HAP-1 (cell line): ENCODE data around the gene FAM24A.
A peak's percentile ranks its signal among the peaks of the same experiment; 100 is the strongest.
"Not testable (repeated sequence)": the region's sequence is repeated elsewhere in the genome, so short reads cannot be mapped to it uniquely, and the experiment has no call there.

Experiments
- DNase-seq, 2 experiments: peaks; one replicate each; pipeline ENCODE4 v3.0.0-alpha.2; 2016 to 2020; ENCODE audit warnings: low spot score in 2 of 2
- H3K27me3 ChIP-seq: fragments of 250-450 bp; sonication (Bioruptor Pico); 2 replicates; pipeline ENCODE4 v1.5.1; 2020; ENCODE audit warnings: low read depth, mild to moderate bottlenecking, moderate library complexity
- H3K36me3 ChIP-seq: fragments of 250-450 bp; sonication (Bioruptor Pico); replicated peaks from 2 replicates; pipeline ENCODE4 v1.5.1; 2020; ENCODE audit warnings: mild to moderate bottlenecking
- H3K4me1 ChIP-seq: fragments of 250-450 bp; sonication (Bioruptor Pico); 2 replicates; pipeline ENCODE4 v1.5.1; 2020; ENCODE audit warnings: mild to moderate bottlenecking
- H3K4me3 ChIP-seq: fragments of 250-450 bp; sonication (Bioruptor Pico); 2 replicates; pipeline ENCODE4 v1.5.1; 2020; ENCODE audit warnings: mild to moderate bottlenecking, moderate library complexity
- H3K9me3 ChIP-seq: fragments of 250-450 bp; sonication (Bioruptor Pico); 2 replicates; pipeline ENCODE4 v1.5.1; 2020; ENCODE audit warnings: mild to moderate bottlenecking, moderate library complexity
- in situ Hi-C: fragments of 300-500 bp; cut with MboI; formaldehyde crosslinking; loops from 3 replicates; pipeline ENCODE4 v1.14.3; 2020; ENCODE audit warnings: low sequenced_read_pairs, inconsistent platforms, mixed read lengths

Gene FAM24A

GRCh38 chr10:122879339-122880273, 30.8 kb upstream of the FAM24A start, which contains the start of gene FAM24B:
TSS of gene FAM24B (minus strand) at chr10:122879581. CDS start at chr10:122850515, 29,066 bp downstream.
- Histone ChIP-seq H3K36me3 (no peaks in the 10 kb centered on the region), H3K27me3 (peaks cover 7% of the 10 kb centered on the region; the same call in 1 of the 2 replicates), H3K4me1 (peaks cover 3% of the 10 kb centered on the region; the same call in 1 of the 2 replicates), H3K4me3 (no peak within 1 kb of the TSS), H3K9me3 (no peaks in the 10 kb centered on the region)
- in situ Hi-C loops, result no loop called here
- no peak for DNase-seq

- Histone ChIP-seq H3K4me1 (no peaks in the 10 kb centered on the region), H3K36me3 (no peaks in the 10 kb centered on the region), H3K4me3 (no peak overlapping the region), H3K9me3 (no peaks in the 10 kb centered on the region), H3K27me3 (0 out of 2 replicates have a peak, but pooled peaks cover 4% of the 10 kb centered on the region)
- no peak for DNase-seq
- in situ Hi-C loops, result no loop called here
These were observed 27.6 kb upstream of the FAM24A start for GRCh38 chr10:122882766-122883165.

GRCh38 chr10:122884166-122884565, 26.2 kb upstream of the FAM24A start:
- H3K36me3 ChIP-seq, result no peaks in the 10 kb centered on the region
- no peak for DNase-seq

GRCh38 chr10:122894261-122894944, 16.0 kb upstream of the FAM24A start:
- in situ Hi-C loops, result no loop called here
- H3K4me1 ChIP-seq, result no peaks in the 10 kb centered on the region
- DNase-seq, result no peak
- H3K9me3 ChIP-seq, result no peaks in the 10 kb centered on the region
- H3K27me3 ChIP-seq, result no peaks in the 10 kb centered on the region
- H3K4me3 ChIP-seq, result no peak overlapping the region
- no peaks in the 10 kb centered on the region for H3K36me3 ChIP-seq

More at GRCh38 chr10:122884166-122884565, 26.2 kb upstream of the FAM24A start:
- Histone ChIP-seq H3K9me3 (no peaks in the 10 kb centered on the region), H3K27me3 (0 out of 2 replicates have a peak, but pooled peaks cover 4% of the 10 kb centered on the region), H3K4me3 (no peak overlapping the region), H3K4me1 (no peaks in the 10 kb centered on the region)
- in situ Hi-C loops, result no loop called here

- in situ Hi-C loops, result not testable (repeated sequence)
These were observed 6.5 kb upstream of the FAM24A start for GRCh38 chr10:122903861-122904260.

GRCh38 chr10:122911889-122912484, 1.6 kb downstream of the FAM24A start:
- Histone ChIP-seq H3K27me3 (no peaks in the 10 kb centered on the region), H3K36me3 (no peaks in the 10 kb centered on the region), H3K9me3 (no peaks in the 10 kb centered on the region), H3K4me1 (no peaks in the 10 kb centered on the region), H3K4me3 (no peak overlapping the region)
- peak; percentile 28 to 76 for DNase-seq
- in situ Hi-C loops, result no loop called here

More at GRCh38 chr10:122903861-122904260, 6.5 kb upstream of the FAM24A start:
- not testable (repeated sequence) for H3K4me3 ChIP-seq, H3K27me3 ChIP-seq, H3K36me3 ChIP-seq, H3K4me1 ChIP-seq, H3K9me3 ChIP-seq, DNase-seq

GRCh38 chr10:122915700-122916099, 5.3 kb downstream of the FAM24A start:
- in situ Hi-C loops, result no loop called here
- no peaks in the 10 kb centered on the region for H3K27me3 ChIP-seq
- H3K9me3 ChIP-seq, result no peaks in the 10 kb centered on the region
- DNase-seq, result no peak
- no peaks in the 10 kb centered on the region for H3K36me3 ChIP-seq
- no peaks in the 10 kb centered on the region for H3K4me1 ChIP-seq
- no peak overlapping the region for H3K4me3 ChIP-seq

- Histone ChIP-seq H3K27me3 (no peaks in the 10 kb centered on the region), H3K36me3 (no peaks in the 10 kb centered on the region), H3K4me1 (no peaks in the 10 kb centered on the region), H3K9me3 (no peaks in the 10 kb centered on the region), H3K4me3 (no peak overlapping the region)
- no peak for DNase-seq
- in situ Hi-C loops, result no loop called here
These were observed 19.7 kb downstream of the FAM24A start for GRCh38 chr10:122930140-122930539.

GRCh38 chr10:122931088-122931906, 20.9 kb downstream of the FAM24A start:
- in situ Hi-C loops, result no loop called here

GRCh38 chr10:122939133-122939855, 28.9 kb downstream of the FAM24A start:
- no peak overlapping the region for H3K4me3 ChIP-seq
- H3K4me1 ChIP-seq, result no peaks in the 10 kb centered on the region
- peaks cover 14% of the 10 kb centered on the region for H3K36me3 ChIP-seq
- H3K9me3 ChIP-seq, result no peaks in the 10 kb centered on the region
- no peak for DNase-seq
- no peaks in the 10 kb centered on the region for H3K27me3 ChIP-seq
- in situ Hi-C loops, result no loop called here

More at GRCh38 chr10:122931088-122931906, 20.9 kb downstream of the FAM24A start:
- H3K36me3 ChIP-seq, result peaks cover 3% of the 10 kb centered on the region
- H3K4me3 ChIP-seq, result no peak overlapping the region
- H3K27me3 ChIP-seq, result no peaks in the 10 kb centered on the region
- no peak for DNase-seq
- no peaks in the 10 kb centered on the region for H3K4me1 ChIP-seq
- no peaks in the 10 kb centered on the region for H3K9me3 ChIP-seq

- Histone ChIP-seq H3K27me3 (no peaks in the 10 kb centered on the region), H3K9me3 (no peaks in the 10 kb centered on the region), H3K36me3 (peaks cover 14% of the 10 kb centered on the region), H3K4me1 (no peaks in the 10 kb centered on the region), H3K4me3 (no peak overlapping the region)
- in situ Hi-C loops, result no loop called here
- DNase-seq, result no peak
These were observed 29.6 kb downstream of the FAM24A start for GRCh38 chr10:122939856-122940543.

- in situ Hi-C loops, result no loop called here
- peaks cover 7% of the 10 kb centered on the region for H3K4me1 ChIP-seq
- H3K9me3 ChIP-seq, result no peaks in the 10 kb centered on the region
- H3K27me3 ChIP-seq, result no peaks in the 10 kb centered on the region
- no peak for DNase-seq
- no peak overlapping the region for H3K4me3 ChIP-seq
- peaks cover 30% of the 10 kb centered on the region for H3K36me3 ChIP-seq
These were observed 38.9 kb downstream of the FAM24A start for GRCh38 chr10:122949296-122949695.
